Measurements from ENCODE around the gene APBB1.

The APBB1 gene

DNA sequence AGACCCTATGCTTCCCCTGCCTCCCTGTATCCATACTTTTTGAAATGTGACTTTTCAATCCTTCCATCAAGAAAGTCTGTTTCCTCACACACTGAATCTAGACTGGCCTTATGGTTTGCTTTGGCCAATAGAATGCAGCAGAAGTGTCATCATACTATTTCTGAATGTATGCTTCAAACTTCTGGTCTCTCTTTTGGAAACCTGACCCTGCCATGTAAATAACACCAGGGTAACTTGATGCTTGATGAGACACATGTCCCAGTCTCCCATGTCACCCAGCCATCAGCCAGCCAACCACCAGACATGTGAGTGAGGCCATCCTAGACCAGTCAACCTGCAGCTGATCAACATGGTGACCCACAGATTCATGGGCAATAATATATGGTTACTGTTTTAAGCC, 68.9 kb downstream of the APBB1 start:
- DNase-seq: no peak

DNA sequence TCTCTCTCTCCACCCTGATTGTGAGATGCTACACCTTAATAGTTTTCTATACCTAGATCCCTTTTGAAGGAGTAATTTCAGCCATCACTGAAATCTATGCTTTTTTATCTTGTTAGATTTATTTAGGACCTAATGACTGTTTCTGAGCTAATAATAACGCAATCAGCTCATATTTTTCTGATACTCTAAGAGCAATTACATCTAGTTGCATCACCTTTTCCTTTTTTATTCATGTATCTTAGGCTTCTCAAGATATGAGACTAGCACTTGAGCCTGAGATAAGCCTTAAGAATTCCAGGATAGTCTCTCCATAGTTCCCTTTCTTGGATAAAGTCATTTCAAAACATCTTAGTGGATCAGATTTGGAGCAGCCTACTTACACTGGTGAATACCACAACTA, 73.5 kb downstream of the APBB1 start:
- DNase-seq: peak; percentile 48

Measured in fibroblast of upper back skin (primary cell).